Activated CD4-positive, alpha-beta T cell treated with anti-CD3 and anti-CD28 coated beads, Interleukin-10, Interleukin-2, amounts not matched to agents 100 ng/mL and 50 ng/mL, durations not matched to agents 16 hours and 8 hours (primary cell): ENCODE measurements around the gene IDUA.

Experiments
- DNase-seq: peaks from one replicate; pipeline ENCODE4 v3.0.0-alpha.2; 2020

The IDUA gene

GRCh38 chr4:956531-957230 lies 30.2 kb upstream of the IDUA start:
- DNase-seq = no peak

- no peak for DNase-seq
Measured at GRCh38 chr4:957231-957580, 29.6 kb upstream of the IDUA start.

- no peak for DNase-seq
Measured at GRCh38 chr4:957581-958313, 29.1 kb upstream of the IDUA start.

GRCh38 chr4:958314-958665 lies 28.6 kb upstream of the IDUA start:
- no peak for DNase-seq

GRCh38 chr4:958696-959337 lies 28.0 kb upstream of the IDUA start:
- DNase-seq = no peak

- no peak for DNase-seq
Measured at GRCh38 chr4:959338-960139, 27.3 kb upstream of the IDUA start.

- no peak for DNase-seq
Measured at GRCh38 chr4:960140-960635, 26.7 kb upstream of the IDUA start.

GRCh38 chr4:960636-961350 lies 26.1 kb upstream of the IDUA start:
- DNase-seq = no peak

GRCh38 chr4:961351-962230 lies 25.3 kb upstream of the IDUA start:
- DNase-seq = no peak

- DNase-seq = no peak
Measured at GRCh38 chr4:962231-963208, 24.3 kb upstream of the IDUA start.

GRCh38 chr4:963276-964225 lies 23.3 kb upstream of the IDUA start:
- DNase-seq = no peak

- no peak for DNase-seq
Measured at GRCh38 chr4:964346-965025, 22.4 kb upstream of the IDUA start.

- no peak for DNase-seq
Measured at GRCh38 chr4:965048-965765, 21.6 kb upstream of the IDUA start.

GRCh38 chr4:965766-966134 lies 21.1 kb upstream of the IDUA start:
- no peak for DNase-seq

GRCh38 chr4:966266-967112 lies 20.4 kb upstream of the IDUA start:
- no peak for DNase-seq
